B cell (primary cell): ENCODE data around the gene ARHGEF7. TPM values are rescaled to one million over a fixed set of nuclear protein-coding genes. Genes with fewer than 3 reads are reported as not detected.

Experiments
- ATAC-seq: fragments of 200-7000 bp; cut with Tn5 transposase; one replicate; pipeline ENCODE4 v1.10.0; 2021; ENCODE audit warnings: low read depth, mild to moderate bottlenecking, moderate number of reproducible peaks, moderate library complexity
- CTCF ChIA-PET: fragments of 350-600 bp; sonication (Branson Sonifier 250); formaldehyde crosslinking; loops from one replicate; lab custom pipeline; 2021; ENCODE audit warnings: antibody characterized with exemption, inconsistent platforms; lab: Charles Lee
- POLR2A ChIA-PET: fragments of 350-600 bp; sonication (Branson Sonifier 250); formaldehyde crosslinking; loops from one replicate; lab custom pipeline; 2021; ENCODE audit warnings: antibody characterized with exemption; lab: Charles Lee
- DNase-seq: peaks from one replicate; pipeline ENCODE4 v3.0.0; 2013
- H2AFZ ChIP-seq: 2 replicates; pipeline ENCODE4 v1.6.1; 2012; ENCODE audit warnings: mild to moderate bottlenecking, low read depth, low read length; ENCODE audit not compliant: insufficient read depth, poor library complexity, severe bottlenecking
- H3K27ac ChIP-seq, 2 donors: 1 replicate in 1 of 2; 2 replicates in 1 of 2; pipeline ENCODE4 v1.5.1; 2012 to 2013; ENCODE audit warnings: low read length in 2 of 2, mild to moderate bottlenecking in 2 of 2, moderate library complexity in 1 of 2
- H3K27me3 ChIP-seq, 4 experiments: fragments of 200-600 bp in 1 of 4; sonication (generic) in 1 of 4; replicated peaks in 1 of 4; 1 replicate in 2 of 4; 2 replicates in 2 of 4; pipeline versions ENCODE4 v1.6.1 to v1.7.0; 2013 to 2016; ENCODE audit warnings: low read length in 3 of 4, mild to moderate bottlenecking in 2 of 4, mixed read lengths in 1 of 4, moderate library complexity in 1 of 4; ENCODE audit not compliant: insufficient read depth in 4 of 4, control insufficient read depth in 3 of 4; ENCODE audit errors: control extremely low read depth in 1 of 4
- H3K36me3 ChIP-seq, 2 experiments: replicated peaks in 1 of 2; 1 replicate in 1 of 2; 2 replicates in 1 of 2; pipeline versions ENCODE4 v1.6.1 to v1.7.1; 2013; ENCODE audit warnings: low read length in 1 of 2; ENCODE audit not compliant: insufficient read depth in 2 of 2, control insufficient read depth in 1 of 2; ENCODE audit errors: control extremely low read depth in 1 of 2, extremely low read depth in 1 of 2
- H3K4me1 ChIP-seq, 2 donors: fragments of 200-600 bp in 1 of 2; sonication (generic) in 1 of 2; 1 replicate in 1 of 2; 2 replicates in 1 of 2; pipeline versions ENCODE4 v1.5.1 to v1.6.1; 2013 to 2017; ENCODE audit warnings: low read length in 2 of 2; ENCODE audit not compliant: control insufficient read depth in 2 of 2, insufficient read depth in 2 of 2
- H3K4me2 ChIP-seq: replicated peaks from 2 replicates; pipeline ENCODE3; 2012; ENCODE audit warnings: mild to moderate bottlenecking, low read depth, low read length; ENCODE audit not compliant: poor library complexity, severe bottlenecking
- H3K4me3 ChIP-seq, 5 experiments: fragments of 200-600 bp in 1 of 5; sonication (generic) in 1 of 5; 1 replicate in 3 of 5; 2 replicates in 2 of 5; pipeline versions ENCODE4 v1.5.1 to v1.7.0; 2011 to 2016; ENCODE audit warnings: low read length in 4 of 5, mild to moderate bottlenecking in 4 of 5, low read depth in 2 of 5, control low read depth in 1 of 5, moderate library complexity in 1 of 5; ENCODE audit not compliant: insufficient read depth in 1 of 5; ENCODE audit errors: control extremely low read depth in 1 of 5, extremely low read depth in 1 of 5
- H3K79me2 ChIP-seq: fragments of 200-600 bp; sonication (generic); one replicate; pipeline ENCODE4 v1.6.0; 2016; ENCODE audit warnings: low read length; ENCODE audit not compliant: control insufficient read depth, insufficient read depth
- H3K9ac ChIP-seq: fragments of 200-600 bp; sonication (generic); 2 replicates; pipeline ENCODE4 v1.6.1; 2017; ENCODE audit warnings: mild to moderate bottlenecking, low read length, moderate library complexity
- H3K9me3 ChIP-seq, 3 donors: one replicate each; pipeline versions ENCODE4 v1.6.1 to v1.7.1; 2013; ENCODE audit warnings: low read length in 2 of 3; ENCODE audit not compliant: control insufficient read depth in 2 of 3, insufficient read depth in 1 of 3; ENCODE audit errors: control extremely low read depth in 1 of 3
- H4K20me1 ChIP-seq: 2 replicates; pipeline ENCODE4 v1.6.0; 2012; ENCODE audit warnings: mild to moderate bottlenecking, low read length; ENCODE audit not compliant: insufficient read depth, control insufficient read depth, poor library complexity, severe bottlenecking
- H3K27ac Mint-ChIP-seq: one replicate; pipeline ENCODE4 v1.8.0; 2021; ENCODE audit warnings: mixed read lengths
- H3K27me3 Mint-ChIP-seq: one replicate; pipeline ENCODE4 v1.8.0; 2021; ENCODE audit warnings: mixed read lengths
- H3K4me1 Mint-ChIP-seq: one replicate; pipeline ENCODE4 v1.8.0; 2021; ENCODE audit warnings: mixed read lengths
- H3K4me3 Mint-ChIP-seq: one replicate; pipeline ENCODE4 v1.8.0; 2021; ENCODE audit warnings: mixed read lengths
- H3K9me3 Mint-ChIP-seq: one replicate; pipeline ENCODE4 v1.8.0; 2022; ENCODE audit warnings: mixed read lengths; ENCODE audit not compliant: insufficient read depth
- EZH2 ChIP-seq: IDR thresholded peaks from 2 replicates; pipeline ENCODE4 v1.6.1; 2012; ENCODE audit warnings: borderline replicate concordance, low read depth, mild to moderate bottlenecking, moderate library complexity, low read length; ENCODE audit not compliant: insufficient read depth, poor library complexity, severe bottlenecking
- WGBS: methylation state at CpG from one replicate; pipeline ENCODE4 v1.1.5; 2013; ENCODE audit warnings: missing lambda C conversion rate; ENCODE audit not compliant: insufficient coverage; 5-methylcytosine and 5-hydroxymethylcytosine counted together
- intact Hi-C: fragments of 100-400 bp; cut with micrococcal nuclease; formaldehyde crosslinking; loops from one replicate; pipeline ENCODE4 v1.10.0; 2022
- polyA plus RNA-seq: library from polyadenylated mRNA; depleted of rRNA; stranded (reverse); fragments of >200 nt; gene quantifications from 2 replicates; pipeline ENCODE4 v1.2.3, GENCODE V29; 2012
- total RNA-seq, 2 donors: library from RNA; stranded (reverse); fragments of 120-200 nt in 1 of 2; gene quantifications; 1 replicate in 1 of 2; 2 replicates in 1 of 2; pipeline versions ENCODE4 v1.2.3 to v1.2.4, GENCODE V29; 2013 to 2022
- TF ChIP-seq, protein P1 (sequence below): fragments of 200-600 bp; IDR thresholded peaks from one replicate; pipeline ENCODE4 v1.8.0; 2022; ENCODE audit warnings: antibody characterized with exemption, mild to moderate bottlenecking

Gene ARHGEF7
- total and polyA plus RNA-seq, 2 donors (not counting 1 experiment from before 2014, with no cell fraction given) = 62.3 to 125 TPM

DNA sequence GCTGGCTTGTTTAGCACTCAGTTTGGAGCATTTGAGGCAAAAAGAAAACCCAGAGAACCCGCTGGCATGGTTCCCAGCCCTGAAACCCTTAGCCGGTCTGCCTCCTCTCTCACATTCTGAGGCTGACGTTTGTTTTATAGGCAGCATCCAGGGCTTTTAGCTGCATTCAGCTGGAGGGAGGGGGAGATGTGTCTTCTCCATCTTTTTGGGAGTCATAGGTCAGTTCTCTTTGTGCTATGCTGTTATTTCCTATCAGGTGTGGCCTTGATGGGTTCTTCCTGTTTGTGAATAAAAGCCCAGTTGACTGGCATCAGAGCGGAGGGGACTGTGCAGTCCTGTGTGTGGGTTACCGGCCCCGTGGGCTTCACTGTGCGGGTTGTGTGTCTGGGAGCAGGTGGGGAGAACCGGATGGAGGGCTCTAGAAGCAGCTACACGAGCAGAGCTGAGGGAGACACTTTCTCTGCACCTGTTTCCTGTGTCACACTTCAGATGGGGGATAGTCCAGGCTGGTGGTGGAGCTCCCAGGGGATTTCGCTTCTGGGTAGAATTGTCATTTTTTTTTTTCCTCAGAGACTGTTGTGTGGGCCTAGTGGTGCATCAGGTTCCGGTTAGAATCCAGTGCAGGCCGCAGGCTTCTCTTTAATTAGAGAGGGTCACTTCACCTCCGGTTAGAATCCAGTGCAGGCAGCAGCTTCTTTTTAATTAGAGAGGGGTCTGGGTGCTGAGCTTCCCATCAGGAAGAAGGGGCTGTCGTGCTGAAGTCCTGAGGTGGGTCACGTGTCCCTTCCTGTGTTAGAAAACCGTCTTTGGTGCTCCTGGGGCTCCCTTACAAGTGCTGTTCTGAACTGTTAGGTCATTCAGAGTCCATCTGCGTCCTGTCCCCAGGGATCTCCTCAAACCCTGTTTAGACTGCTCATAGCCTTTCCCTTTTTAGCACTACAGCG is 69.6 kb downstream of the ARHGEF7 start:
- H3K4me3 ChIP-seq = peak overlapping the region; percentile 21 to 60 (median 50)
- peaks cover 75 to 96% of the 10 kb centered on the region in 2 donors for H3K4me1 ChIP-seq
- peak overlapping the region; percentile 77 for H3K4me2 ChIP-seq
- Mint-ChIP-seq H3K27me3 (no peaks in the 10 kb centered on the region), H3K4me1 (peaks cover 97% of the 10 kb centered on the region), H3K27ac (peak overlapping the region; percentile 97), H3K9me3 (no peaks in the 10 kb centered on the region), H3K4me3 (peak overlapping the region; percentile 86)
- TF ChIP-seq, protein P1, sequence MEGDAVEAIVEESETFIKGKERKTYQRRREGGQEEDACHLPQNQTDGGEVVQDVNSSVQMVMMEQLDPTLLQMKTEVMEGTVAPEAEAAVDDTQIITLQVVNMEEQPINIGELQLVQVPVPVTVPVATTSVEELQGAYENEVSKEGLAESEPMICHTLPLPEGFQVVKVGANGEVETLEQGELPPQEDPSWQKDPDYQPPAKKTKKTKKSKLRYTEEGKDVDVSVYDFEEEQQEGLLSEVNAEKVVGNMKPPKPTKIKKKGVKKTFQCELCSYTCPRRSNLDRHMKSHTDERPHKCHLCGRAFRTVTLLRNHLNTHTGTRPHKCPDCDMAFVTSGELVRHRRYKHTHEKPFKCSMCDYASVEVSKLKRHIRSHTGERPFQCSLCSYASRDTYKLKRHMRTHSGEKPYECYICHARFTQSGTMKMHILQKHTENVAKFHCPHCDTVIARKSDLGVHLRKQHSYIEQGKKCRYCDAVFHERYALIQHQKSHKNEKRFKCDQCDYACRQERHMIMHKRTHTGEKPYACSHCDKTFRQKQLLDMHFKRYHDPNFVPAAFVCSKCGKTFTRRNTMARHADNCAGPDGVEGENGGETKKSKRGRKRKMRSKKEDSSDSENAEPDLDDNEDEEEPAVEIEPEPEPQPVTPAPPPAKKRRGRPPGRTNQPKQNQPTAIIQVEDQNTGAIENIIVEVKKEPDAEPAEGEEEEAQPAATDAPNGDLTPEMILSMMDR = no peak
- TF ChIP-seq EZH2 = no peak
- DNase-seq (peak; percentile 96), ATAC-seq (peak; percentile 91)
- no peaks in the 10 kb centered on the region for H3K9me3 ChIP-seq
- H3K9ac ChIP-seq = peak overlapping the region; percentile 57
- no peaks in the 10 kb centered on the region for H3K36me3 ChIP-seq
- WGBS = 3% methylated on average over 15 of the region's 18 CpGs
- ChIA-PET POLR2A (interaction anchor here (0.7 to 2.0 kb wide), 8 partner anchors 12 to 508 kb away, joined by 3 to 5 read pairs (median 4); partner anchors contain the start of gene ANKRD10), CTCF (interaction anchor here (1.0 to 4.0 kb wide), 11 partner anchors 14 to 270 kb away, joined by 3 to 22 read pairs (median 8); partner anchors contain the start of gene ANKRD10)
- peak overlapping the region; percentile 16 for H2AFZ ChIP-seq
- intact Hi-C loops = loop anchor here (1.0 to 10.0 kb wide), 7 partner anchors 15 to 710 kb away; partner anchors contain the start of gene ANKRD10
- H3K27me3 ChIP-seq = no peaks in the 10 kb centered on the region
- peaks cover 91% of the 10 kb centered on the region for H3K79me2 ChIP-seq
- peaks cover 44% of the 10 kb centered on the region for H4K20me1 ChIP-seq
- peak overlapping the region; percentile 92 to 95 for H3K27ac ChIP-seq
